Activated CD4-positive, alpha-beta T cell treated with anti-CD3 and anti-CD28 coated beads, Interleukin-2, amount 50 U/mL, for 1 hour (primary cell): ENCODE data around the gene GNG13.
"Not testable (repeated sequence)": the region's sequence is repeated elsewhere in the genome, so short reads cannot be mapped to it uniquely, and the experiment has no call there.

ENCODE experiments used
- DNase-seq: peaks from one replicate; pipeline ENCODE4 v3.0.0-alpha.2; 2020

GNG13 gene

GRCh38 chr16:776298-776697 lies 24.2 kb downstream of the GNG13 start:
- DNase-seq: not testable (repeated sequence)

GRCh38 chr16:775236-775796 lies 25.2 kb downstream of the GNG13 start:
- DNase-seq: no peak

DNA sequence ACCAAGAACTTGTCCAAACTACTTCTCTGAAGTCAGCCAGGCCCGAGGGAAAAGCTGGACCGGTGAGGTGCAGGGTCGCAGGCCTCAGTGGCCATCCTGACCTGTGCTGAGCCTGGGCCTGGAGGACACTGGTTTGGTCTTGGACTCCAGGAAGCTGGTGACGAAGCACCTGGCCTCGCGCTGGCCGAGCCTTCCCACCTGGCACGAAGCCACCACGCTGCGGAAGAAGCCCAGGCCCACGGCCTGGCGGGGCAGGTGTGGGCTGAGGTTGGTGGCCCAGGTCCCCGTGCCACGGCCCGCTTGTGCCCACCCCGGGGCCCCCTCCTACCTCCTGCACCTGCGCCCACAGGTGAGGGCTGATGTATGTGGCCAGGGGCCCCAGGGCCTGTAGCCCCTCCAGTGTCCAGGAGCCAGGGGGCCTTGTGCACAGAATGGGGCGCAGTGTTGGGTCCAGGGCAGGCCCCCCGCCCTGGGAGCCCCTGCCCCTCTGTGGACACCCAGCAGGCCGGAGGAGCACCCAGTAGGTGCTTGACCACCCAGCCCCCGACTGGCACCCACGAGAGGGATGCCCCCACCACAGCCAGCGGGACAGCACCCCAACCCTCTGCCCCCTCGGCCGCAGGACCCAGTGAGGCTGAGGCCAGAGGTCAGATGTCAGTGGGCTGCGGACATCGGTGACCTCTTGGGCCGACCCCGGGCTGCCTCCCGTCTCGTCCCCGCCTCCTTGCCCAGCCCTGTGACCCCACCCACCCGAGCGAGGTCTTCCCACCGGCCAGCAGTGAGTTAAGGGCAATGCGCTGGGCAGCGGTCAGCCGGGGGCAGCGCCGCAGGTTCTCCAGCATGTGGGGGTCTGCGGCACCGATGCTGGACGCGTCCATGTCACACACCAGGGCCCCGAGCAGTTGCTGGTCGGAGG lies 26.2 kb downstream of the GNG13 start:
- DNase-seq: no peak

- no peak for DNase-seq
These were observed 27.6 kb downstream of the GNG13 start for GRCh38 chr16:772959-773358.

- no peak for DNase-seq
These were observed 30.1 kb downstream of the GNG13 start for GRCh38 chr16:770411-770810.

GRCh38 chr16:769934-770333 lies 30.6 kb downstream of the GNG13 start:
- DNase-seq: no peak

GRCh38 chr16:769184-769784 lies 31.2 kb downstream of the GNG13 start:
- no peak for DNase-seq

- no peak for DNase-seq
These were observed 32.1 kb downstream of the GNG13 start for GRCh38 chr16:768428-768827.

GRCh38 chr16:767743-768235 lies 32.7 kb downstream of the GNG13 start:
- no peak for DNase-seq

DNA sequence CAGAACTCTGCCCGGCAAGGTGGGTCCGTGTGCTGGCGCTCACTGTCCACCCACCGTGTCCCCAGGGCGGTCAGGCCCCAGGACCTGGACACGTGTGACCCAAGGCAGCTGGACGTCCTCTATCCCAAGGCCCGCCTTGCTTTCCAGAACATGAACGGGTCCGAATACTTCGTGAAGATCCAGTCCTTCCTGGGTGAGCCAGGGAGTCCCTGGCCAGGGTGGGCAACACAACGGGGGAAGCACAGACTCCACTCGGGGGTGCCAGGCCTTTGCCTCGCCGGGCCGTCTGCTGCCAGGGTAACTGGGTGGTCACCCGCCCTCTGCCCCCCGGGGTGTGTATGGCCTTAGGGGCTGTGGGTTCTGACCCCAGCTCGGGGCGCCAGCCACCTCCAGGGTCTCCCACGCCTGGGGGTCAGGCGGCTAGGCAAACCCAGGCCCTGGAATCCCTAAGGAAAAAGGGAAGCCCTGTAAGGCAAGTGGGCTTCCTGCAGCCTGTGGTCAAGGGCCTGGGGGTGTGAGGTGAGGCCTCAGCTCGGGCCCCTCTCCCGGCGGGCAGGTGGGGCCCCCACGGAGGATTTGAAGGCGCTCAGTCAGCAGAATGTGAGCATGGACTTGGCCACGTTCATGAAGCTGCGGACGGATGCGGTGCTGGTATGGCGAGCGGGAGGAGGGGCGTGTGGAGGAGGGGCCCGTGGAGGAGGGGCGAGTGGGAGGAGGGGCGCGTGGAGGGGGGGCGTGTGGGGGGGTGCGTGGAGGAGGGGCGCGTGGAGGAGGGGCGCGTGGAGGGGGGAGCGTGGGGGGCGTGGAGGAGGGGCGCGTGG lies 33.5 kb downstream of the GNG13 start:
- DNase-seq: no peak

DNA sequence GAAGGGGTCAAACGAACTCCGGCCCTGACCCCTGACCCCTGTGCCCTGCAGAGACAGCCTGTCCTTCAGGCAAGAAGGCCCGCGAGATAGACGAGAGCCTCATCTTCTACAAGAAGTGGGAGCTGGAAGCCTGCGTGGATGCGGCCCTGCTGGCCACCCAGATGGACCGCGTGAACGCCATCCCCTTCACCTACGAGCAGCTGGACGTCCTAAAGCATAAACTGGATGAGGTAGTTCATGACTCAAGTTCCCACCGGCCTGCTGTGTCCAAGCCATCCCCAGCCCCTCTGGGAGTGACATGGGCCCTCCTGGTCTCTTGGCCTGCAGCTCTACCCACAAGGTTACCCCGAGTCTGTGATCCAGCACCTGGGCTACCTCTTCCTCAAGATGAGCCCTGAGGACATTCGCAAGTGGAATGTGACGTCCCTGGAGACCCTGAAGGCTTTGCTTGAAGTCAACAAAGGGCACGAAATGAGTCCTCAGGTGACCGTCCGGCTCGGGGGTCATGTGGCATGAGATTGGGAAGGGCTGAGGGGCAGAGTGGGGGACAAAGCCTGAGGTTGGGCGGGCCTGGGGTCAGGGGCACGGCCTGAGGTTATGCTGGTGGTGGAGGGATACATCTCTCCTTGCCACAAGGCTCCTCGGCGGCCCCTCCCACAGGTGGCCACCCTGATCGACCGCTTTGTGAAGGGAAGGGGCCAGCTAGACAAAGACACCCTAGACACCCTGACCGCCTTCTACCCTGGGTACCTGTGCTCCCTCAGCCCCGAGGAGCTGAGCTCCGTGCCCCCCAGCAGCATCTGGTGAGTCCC lies 34.3 kb downstream of the GNG13 start:
- no peak for DNase-seq

- DNase-seq: no peak
These were observed 35.1 kb downstream of the GNG13 start for GRCh38 chr16:765488-765865.

DNA sequence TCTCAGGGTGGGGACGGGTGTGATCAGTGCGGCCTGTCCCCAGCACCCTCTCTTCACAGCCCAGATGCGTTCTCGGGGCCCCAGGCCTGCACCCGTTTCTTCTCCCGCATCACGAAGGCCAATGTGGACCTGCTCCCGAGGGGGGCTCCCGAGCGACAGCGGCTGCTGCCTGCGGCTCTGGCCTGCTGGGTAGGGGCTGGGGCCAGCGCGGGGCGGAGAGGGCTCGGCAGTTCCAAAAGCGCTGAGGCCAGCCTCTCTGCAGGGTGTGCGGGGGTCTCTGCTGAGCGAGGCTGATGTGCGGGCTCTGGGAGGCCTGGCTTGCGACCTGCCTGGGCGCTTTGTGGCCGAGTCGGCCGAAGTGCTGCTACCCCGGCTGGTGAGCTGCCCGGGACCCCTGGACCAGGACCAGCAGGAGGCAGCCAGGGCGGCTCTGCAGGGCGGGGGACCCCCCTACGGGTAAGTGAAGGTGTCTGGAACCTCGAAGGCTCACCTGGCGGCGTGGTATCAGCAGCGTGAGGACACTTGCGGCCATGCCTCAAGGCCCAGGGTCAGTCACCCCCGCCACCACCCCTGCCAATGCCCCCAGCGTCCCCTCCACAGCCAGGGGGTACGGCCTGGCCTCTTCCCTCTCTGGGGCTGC lies 35.6 kb downstream of the GNG13 start:
- no peak for DNase-seq

- DNase-seq: no peak
These were observed 36.3 kb downstream of the GNG13 start for GRCh38 chr16:764184-764750.

DNA sequence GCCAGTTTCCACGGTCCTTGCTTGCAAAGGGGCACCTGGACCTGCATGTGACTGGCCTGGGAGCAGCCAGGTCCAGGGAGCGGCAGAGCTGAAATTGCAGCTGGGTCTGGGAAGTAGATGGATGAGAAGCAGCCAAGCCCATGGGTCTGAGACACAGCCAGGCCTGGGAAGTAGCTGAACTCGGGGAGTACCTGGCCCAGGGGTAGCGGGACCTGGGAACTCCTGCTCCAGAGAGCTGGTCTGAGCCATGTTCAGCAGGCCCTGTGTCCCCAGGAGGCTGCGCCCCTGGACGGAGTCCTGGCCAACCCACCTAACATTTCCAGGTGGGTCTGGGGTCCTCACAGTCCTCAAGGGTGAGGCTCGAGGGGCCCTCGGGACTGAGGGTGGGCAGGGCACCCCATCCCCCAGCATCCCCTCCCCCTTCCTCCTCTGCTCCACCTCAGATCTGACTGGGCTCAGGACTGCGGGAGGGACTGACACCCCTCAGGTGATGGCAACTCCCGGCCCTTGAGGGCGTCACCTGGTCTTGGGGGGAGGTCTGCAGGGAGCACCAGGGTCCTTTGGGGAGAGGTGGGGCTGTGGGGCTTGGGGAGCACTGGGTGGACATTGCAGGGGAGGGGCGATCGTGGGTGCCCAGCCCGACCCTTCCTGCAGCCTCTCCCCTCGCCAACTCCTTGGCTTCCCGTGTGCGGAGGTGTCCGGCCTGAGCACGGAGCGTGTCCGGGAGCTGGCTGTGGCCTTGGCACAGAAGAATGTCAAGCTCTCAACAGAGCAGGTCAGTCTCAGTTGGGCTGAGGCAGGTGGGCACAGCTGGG lies 37.0 kb downstream of the GNG13 start:
- DNase-seq: no peak

GRCh38 chr16:762595-763268 lies 37.8 kb downstream of the GNG13 start:
- no peak for DNase-seq

- DNase-seq: no peak
These were observed 38.7 kb downstream of the GNG13 start for GRCh38 chr16:761625-762513.

DNA sequence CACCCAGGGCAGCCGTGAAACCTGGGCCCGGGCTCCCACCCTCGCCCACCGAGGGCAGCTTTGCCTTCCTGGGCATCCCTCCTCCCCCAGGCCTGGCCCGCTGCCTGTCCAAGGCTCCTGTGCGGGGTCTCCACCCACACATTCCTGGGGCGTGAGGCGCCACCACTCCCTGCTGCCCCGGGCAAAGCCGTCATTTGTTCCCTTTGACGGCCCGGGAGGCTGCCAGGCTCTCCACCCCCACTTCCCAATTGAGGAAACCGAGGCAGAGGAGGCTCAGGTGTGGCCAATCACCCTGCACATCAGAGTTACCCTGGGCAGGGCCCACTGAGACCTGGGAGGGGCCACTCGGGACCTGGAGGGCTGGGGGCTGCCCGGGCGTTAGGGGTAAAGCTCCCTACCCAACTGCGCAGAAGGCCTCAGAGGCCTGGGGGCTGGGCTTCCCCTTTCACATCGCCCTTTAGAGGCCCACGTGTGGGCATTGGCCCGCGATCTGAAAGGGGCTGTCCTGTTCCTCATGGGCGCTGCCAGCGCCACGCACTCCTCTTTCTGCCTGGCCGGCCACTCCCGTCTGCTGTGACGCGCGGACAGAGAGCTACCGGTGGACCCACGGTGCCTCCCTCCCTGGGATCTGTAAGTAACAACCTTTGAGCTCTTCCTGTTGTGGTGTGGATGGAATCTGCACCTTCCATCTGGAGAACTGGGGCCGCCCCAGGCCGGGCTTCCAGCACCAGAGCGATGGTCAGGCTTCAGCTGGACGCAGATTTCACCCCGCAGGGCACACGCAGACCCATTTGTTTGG lies 39.8 kb downstream of the GNG13 start, which contains the start of gene MSLN:
Gene MSLN, plus strand, starts transcription at position 190 of the 799 bp plus-strand sequence. CDS start 1,947 bp downstream, outside the sequence.
- no peak for DNase-seq
